Sciatic nerve (tissue), 2 donors: ENCODE measurements around the gene DCUN1D5. TPM values are rescaled to one million over a fixed set of nuclear protein-coding genes. Genes with fewer than 3 reads are reported as not detected.

ENCODE experiments used
- ATAC-seq: fragments of 200-7000 bp; cut with Tn5 transposase; one replicate; pipeline ENCODE4 v1.9.1; 2020; ENCODE audit warnings: mild to moderate bottlenecking, moderate library complexity
- DNase-seq: peaks from one replicate; pipeline ENCODE4 v3.0.0-alpha.2; 2020; ENCODE audit warnings: low spot score
- intact Hi-C: fragments of 100-400 bp; cut with DNase I; formaldehyde crosslinking; loops from one replicate; pipeline ENCODE4 v1.14.2; 2022
- total RNA-seq: library from RNA; stranded (reverse); fragmentation: NEBNext Ultra II Directional; extraction: Animal tissue kit (Norgen Biotek cat#: 25700); gene quantifications from one replicate; pipeline ENCODE4 v1.2.1, GENCODE V29; 2021
- donor health status: DM: no; HTN: no; CAD: no.
- donor health status: DM: no; HTN: no; CAD: no.

The DCUN1D5 gene
- 19.4 TPM for total RNA-seq

GRCh38 chr11:103091801-103092524 lies at the start of gene DCUN1D5:
Gene DCUN1D5 (minus strand): TSS chr11:103092160. CDS start chr11:103091872, 288 bp downstream.
- ATAC-seq: peak; percentile 100
- intact Hi-C loops: no loop called here

DNA sequence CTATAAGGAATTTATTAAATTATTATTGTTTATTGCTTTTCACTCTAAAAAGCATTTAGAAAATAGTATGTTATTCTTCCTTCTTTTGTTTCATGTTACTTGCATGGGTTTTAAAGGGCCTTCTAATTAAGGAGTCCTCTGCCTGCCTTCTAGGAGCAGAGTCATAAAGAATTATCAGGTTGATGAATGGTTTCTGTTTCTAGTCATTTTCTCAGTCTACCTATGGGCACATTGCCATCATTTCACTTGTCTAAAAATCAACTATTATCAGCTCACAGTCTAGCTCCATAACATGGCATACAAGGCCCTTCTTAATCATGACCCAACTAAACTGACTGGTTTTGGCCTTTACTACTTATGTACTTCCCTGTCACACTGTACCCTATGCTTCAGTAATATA lies 33.5 kb upstream of the DCUN1D5 start:
- no peak for ATAC-seq
- intact Hi-C loops: no loop called here
- no peak for DNase-seq

More at GRCh38 chr11:103091801-103092524, at the start of gene DCUN1D5:
- peak; percentile 98 for DNase-seq

GRCh38 chr11:103114836-103115235 lies 22.9 kb upstream of the DCUN1D5 start:
- ATAC-seq (no peak), DNase-seq (no peak)
- intact Hi-C loops: no loop called here

GRCh38 chr11:103112364-103112763 lies 20.4 kb upstream of the DCUN1D5 start:
- DNase-seq (no peak), ATAC-seq (no peak)
- intact Hi-C loops: no loop called here

GRCh38 chr11:103111400-103111799 lies 19.4 kb upstream of the DCUN1D5 start:
- DNase-seq (no peak), ATAC-seq (no peak)
- intact Hi-C loops: no loop called here

GRCh38 chr11:103110391-103110790 lies 18.4 kb upstream of the DCUN1D5 start:
- DNase-seq: no peak

GRCh38 chr11:103109818-103110388 lies 17.9 kb upstream of the DCUN1D5 start:
- peak; percentile 60 for DNase-seq
- intact Hi-C loops: no loop called here
- peak; percentile 25 for ATAC-seq

More at GRCh38 chr11:103110391-103110790, 18.4 kb upstream of the DCUN1D5 start:
- intact Hi-C loops: no loop called here
- no peak for ATAC-seq

DNA sequence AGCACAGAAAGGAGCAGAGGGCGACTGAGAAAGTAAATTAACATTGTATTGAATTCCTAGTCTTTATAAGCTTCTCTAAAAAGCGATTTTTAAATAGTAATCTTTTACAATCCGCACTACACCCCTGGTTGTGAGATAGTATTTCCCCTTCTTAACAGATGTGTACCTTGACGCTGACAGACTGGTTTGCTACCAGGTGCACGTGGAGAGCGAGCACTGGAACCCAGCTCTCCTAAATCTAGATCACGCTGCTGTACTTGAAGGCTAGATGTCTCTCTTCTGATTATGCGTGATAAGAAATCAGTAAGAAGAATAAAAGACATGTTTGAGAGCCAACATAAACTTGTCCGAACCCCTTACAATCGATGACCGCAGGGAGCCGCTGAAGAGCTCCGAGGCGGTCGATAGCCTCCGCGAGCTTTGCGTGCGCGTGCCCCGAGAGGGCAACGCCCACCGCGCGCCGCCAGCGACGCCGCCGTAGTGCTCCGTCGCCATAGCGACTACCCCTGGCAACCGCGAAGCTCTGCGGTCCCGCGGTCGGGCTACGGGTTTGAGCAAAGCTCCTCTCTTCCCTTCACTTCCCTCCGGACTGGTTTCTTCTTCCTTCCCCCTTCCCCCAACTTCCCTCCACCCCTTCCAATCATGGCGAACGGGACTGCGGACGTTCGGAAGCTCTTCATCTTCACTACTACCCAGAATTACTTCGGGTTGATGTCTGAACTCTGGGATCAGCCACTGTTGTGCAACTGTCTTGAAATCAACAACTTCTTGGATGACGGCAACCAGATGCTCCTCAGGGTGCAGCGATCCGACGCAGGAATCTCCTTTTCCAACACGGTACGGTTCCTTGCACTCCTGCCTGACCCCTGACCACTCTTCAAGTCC lies 17.2 kb upstream of the DCUN1D5 start, which contains the start of gene DYNC2H1:
TSS of gene DYNC2H1 (plus strand) at position 494 of the 885 bp plus-strand sequence. CDS start at position 643, 149 bp downstream.
- intact Hi-C loops: no loop called here
- ATAC-seq: peak; percentile 99
- peak; percentile 92 for DNase-seq

GRCh38 chr11:103097279-103097678 lies 5.3 kb upstream of the DCUN1D5 start:
- intact Hi-C loops: no loop called here
- DNase-seq: no peak

GRCh38 chr11:103091064-103091800 lies 728 bp downstream of the DCUN1D5 start:
- ATAC-seq: peak; percentile 18
- peak; percentile 67 for DNase-seq
- intact Hi-C loops: no loop called here

More at GRCh38 chr11:103097279-103097678, 5.3 kb upstream of the DCUN1D5 start:
- ATAC-seq: no peak

- intact Hi-C loops: no loop called here
These were observed 5.5 kb downstream of the DCUN1D5 start for GRCh38 chr11:103086461-103086860.

DNA sequence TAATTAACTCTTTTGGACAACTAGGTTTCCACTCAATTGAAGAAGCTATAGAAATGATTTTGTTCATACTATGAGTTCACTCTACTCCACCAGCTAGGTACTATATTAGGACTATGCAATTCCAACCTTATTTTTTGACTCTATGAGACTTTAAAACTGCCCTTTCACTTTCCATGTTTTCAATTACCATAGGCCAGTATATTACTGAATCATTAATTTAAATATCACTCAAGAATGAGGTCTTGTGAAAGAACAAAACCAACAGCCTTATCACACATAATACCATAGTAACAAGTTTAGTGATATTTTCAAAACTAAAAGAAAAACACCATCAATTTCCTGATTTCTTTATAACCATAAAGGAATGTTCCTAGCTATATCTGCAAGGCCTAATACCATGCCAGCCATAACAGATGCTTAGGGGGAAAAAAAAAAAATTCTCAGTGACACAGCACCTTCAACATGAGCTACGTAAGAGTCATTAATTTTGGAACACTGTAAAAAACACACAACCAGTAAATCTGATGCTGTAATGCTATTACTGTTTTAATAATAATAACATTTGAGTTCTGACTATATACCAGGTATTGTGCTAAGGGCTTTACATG lies 6.1 kb downstream of the DCUN1D5 start:
- ATAC-seq: no peak
- intact Hi-C loops: no loop called here

More at GRCh38 chr11:103086461-103086860, 5.5 kb downstream of the DCUN1D5 start:
- ATAC-seq (no peak), DNase-seq (no peak)

GRCh38 chr11:103079833-103080232 lies 12.1 kb downstream of the DCUN1D5 start:
- DNase-seq: no peak
- intact Hi-C loops: no loop called here
- ATAC-seq: no peak

More for the DNA sequence above, 6.1 kb downstream of the DCUN1D5 start:
- DNase-seq: no peak

DNA sequence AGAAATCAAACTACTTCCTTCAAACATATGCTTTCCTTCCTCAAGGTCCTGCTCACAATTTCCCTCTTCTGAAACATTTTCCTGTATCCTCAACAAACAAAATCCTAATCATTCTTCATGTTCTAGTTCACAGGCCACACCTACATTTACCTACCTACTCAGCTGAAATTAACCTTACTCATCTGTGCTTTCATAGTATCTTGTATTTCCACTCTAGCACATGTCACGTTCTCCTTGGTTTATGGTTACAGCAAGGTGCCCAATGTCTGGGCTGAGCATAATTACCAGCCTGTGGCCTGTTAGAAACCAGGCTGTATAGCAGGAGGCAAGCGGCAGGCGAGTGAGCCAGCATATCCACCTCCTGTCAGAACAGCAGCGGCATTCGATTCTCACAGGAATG lies 13.2 kb downstream of the DCUN1D5 start:
- DNase-seq (no peak), ATAC-seq (no peak)
- intact Hi-C loops: no loop called here

DNA sequence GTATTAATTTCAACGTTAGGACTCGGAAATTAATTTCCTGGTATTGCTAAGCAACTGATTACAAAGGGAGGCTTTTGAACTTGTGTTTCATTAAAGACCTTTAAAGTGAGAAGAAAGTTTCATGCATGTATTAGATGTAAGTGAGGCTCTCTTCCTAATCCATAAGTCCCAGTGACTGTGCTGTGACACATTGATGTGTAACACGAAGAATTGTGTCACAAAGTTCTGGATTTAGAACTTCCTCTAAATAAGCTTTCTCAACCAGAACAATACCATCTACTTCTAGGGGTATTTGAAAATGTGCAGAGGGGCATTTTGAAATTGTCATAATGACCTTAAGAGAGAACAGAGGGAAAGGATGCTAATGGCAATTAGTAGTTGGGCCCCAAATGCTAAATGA lies 14.4 kb downstream of the DCUN1D5 start:
- intact Hi-C loops: no loop called here
- no peak for ATAC-seq

GRCh38 chr11:103076361-103076760 lies 15.6 kb downstream of the DCUN1D5 start:
- DNase-seq (no peak), ATAC-seq (no peak)
- intact Hi-C loops: no loop called here

More for the DNA sequence above, 14.4 kb downstream of the DCUN1D5 start:
- no peak for DNase-seq

DNA sequence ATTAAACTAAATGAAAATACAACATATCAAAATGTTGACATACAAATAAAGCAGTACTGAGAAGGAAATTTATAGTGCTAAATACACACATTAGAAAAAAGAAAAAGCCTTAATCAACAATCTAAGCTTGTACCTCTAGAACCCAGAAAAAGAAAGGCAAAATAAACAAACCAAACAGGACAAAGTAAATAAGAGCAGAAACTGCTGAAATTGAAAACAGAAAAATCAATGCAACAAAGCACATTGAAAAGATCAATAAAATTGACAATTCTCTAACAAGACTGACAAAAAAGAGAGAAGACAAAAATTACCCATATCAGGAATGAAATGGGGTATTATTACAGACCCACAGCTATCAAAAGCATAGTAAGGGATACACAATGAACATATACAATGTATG lies 21.0 kb downstream of the DCUN1D5 start:
- DNase-seq (no peak), ATAC-seq (no peak)
- intact Hi-C loops: no loop called here

DNA sequence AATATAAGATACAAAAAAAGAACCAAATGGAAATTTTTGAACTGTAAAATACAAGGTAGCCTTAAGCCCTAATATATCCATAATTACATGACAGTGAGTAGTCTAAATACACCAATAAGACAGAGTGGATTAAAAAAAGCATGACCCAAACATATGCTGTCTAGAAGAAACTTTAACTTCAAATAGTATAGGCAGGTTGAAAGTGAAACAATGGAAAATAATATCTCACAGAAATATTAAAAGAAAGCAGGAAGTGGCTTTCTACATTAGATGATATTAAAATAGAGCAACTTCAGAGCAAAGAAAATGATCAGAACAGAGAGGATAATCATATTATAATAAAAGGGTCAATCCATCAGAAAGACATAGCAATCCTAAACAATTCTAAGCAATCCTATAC lies 21.8 kb downstream of the DCUN1D5 start:
- intact Hi-C loops: no loop called here
- DNase-seq (no peak), ATAC-seq (no peak)
